ENCODE results near the gene CPNE4. TPM values are rescaled to one million over a fixed set of nuclear protein-coding genes. Genes with fewer than 3 reads are reported as not detected.

Gene CPNE4
- total RNA-seq, 2 experiments from 2014 or later = not detected

DNA sequence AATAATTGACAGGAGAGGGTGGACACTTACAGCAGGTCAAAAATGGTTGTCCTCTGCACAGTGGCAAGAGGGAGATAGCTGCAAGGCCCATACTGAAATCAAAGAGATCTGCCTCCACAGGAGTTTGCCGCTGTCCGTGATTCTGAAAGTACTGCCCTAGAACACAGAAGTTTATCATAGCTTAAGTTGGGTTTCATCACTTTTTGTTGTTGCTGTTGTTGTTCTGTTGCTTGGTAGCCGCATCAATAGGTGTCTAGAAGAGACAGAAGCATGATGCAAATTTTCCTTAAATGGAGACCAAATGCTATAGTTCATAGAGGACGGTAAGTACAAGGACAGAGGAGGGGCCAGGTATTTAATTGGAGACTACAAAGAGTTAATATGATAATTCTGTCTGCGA lies 412.1 kb downstream of the CPNE4 start:
- no peak overlapping the region for H3K4me3 Mint-ChIP-seq
- no peak for ATAC-seq
- TF ChIP-seq, protein P1, sequence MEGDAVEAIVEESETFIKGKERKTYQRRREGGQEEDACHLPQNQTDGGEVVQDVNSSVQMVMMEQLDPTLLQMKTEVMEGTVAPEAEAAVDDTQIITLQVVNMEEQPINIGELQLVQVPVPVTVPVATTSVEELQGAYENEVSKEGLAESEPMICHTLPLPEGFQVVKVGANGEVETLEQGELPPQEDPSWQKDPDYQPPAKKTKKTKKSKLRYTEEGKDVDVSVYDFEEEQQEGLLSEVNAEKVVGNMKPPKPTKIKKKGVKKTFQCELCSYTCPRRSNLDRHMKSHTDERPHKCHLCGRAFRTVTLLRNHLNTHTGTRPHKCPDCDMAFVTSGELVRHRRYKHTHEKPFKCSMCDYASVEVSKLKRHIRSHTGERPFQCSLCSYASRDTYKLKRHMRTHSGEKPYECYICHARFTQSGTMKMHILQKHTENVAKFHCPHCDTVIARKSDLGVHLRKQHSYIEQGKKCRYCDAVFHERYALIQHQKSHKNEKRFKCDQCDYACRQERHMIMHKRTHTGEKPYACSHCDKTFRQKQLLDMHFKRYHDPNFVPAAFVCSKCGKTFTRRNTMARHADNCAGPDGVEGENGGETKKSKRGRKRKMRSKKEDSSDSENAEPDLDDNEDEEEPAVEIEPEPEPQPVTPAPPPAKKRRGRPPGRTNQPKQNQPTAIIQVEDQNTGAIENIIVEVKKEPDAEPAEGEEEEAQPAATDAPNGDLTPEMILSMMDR (IDR thresholded peaks at IDR 0.05) = no peak
- ChIA-PET CTCF (no interaction called here), POLR2A (no interaction called here)
- H3K9me3 Mint-ChIP-seq = no peaks in the 10 kb centered on the region
- H3K36me3 Mint-ChIP-seq (ENCODE audit: low read depth) = no peaks in the 10 kb centered on the region
- no peaks in the 10 kb centered on the region for H3K4me1 Mint-ChIP-seq (ENCODE audit: low read depth)
- DNase-seq = no peak
- H3K27ac Mint-ChIP-seq = no peak overlapping the region
- peaks cover 9% of the 10 kb centered on the region for H3K27me3 Mint-ChIP-seq
- intact Hi-C loops (cut with micrococcal nuclease) = no loop called here

DNA sequence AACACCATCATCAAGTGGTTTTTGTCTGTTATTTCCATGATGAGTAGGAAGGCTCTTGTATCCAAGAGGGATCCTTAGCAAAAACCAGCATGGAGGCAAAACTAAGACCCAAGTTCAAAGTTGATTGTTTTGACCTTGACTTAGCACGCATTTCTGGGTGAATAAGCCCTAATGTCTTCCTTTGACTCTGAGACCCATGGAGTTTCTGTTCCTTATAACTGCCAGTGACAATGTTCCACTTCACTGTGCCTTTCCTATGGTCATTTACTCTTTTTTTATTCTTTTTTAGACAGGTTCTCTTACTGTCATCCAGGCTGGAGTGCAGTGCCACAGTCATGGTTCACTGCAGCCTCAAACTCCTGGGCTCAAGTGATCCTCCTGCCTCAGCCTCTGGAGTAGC lies 413.8 kb downstream of the CPNE4 start:
- ATAC-seq (no peak), DNase-seq (no peak)
- intact Hi-C loops (cut with micrococcal nuclease) = no loop called here
- no peaks in the 10 kb centered on the region for H3K4me1 Mint-ChIP-seq (ENCODE audit: low read depth)
- no peak overlapping the region for H3K27ac Mint-ChIP-seq
- CTCF ChIA-PET = no interaction called here
- H3K4me3 Mint-ChIP-seq = no peak overlapping the region
- POLR2A ChIA-PET = no interaction called here
- H3K27me3 Mint-ChIP-seq = peaks cover 14% of the 10 kb centered on the region
- no peaks in the 10 kb centered on the region for H3K9me3 Mint-ChIP-seq
- TF ChIP-seq, protein P1 (IDR thresholded peaks at IDR 0.05) = no peak
- no peaks in the 10 kb centered on the region for H3K36me3 Mint-ChIP-seq (ENCODE audit: low read depth)

DNA sequence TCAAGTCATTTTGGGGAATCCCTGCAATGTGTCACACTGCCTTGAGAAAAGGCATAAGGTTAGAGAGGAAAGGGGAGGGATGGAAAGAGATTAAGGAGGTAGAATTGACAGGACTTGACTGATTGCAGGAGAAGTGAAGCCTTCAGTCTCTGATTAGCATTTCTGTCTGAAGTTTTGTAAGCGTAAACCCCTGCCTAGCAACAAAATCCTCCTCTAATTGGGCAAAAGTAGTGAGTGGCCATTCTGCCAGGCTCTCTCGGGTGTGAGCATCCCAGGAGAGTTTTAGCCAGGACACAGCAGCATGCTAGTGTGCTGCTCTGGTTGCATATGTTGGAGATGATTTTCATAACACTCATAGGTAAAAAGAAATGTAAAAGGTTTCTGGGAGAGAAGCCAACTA lies 415.0 kb downstream of the CPNE4 start:
- Mint-ChIP-seq H3K36me3 (ENCODE audit: low read depth) (no peaks in the 10 kb centered on the region), H3K9me3 (no peaks in the 10 kb centered on the region), H3K27ac (no peak overlapping the region), H3K27me3 (peaks cover 14% of the 10 kb centered on the region), H3K4me3 (no peak overlapping the region), H3K4me1 (ENCODE audit: low read depth) (no peaks in the 10 kb centered on the region)
- no peak for ATAC-seq
- TF ChIP-seq, protein P1 (IDR thresholded peaks at IDR 0.05) = no peak
- CTCF ChIA-PET = no interaction called here
- DNase-seq = no peak
- intact Hi-C loops (cut with micrococcal nuclease) = no loop called here
- POLR2A ChIA-PET = no interaction called here

DNA sequence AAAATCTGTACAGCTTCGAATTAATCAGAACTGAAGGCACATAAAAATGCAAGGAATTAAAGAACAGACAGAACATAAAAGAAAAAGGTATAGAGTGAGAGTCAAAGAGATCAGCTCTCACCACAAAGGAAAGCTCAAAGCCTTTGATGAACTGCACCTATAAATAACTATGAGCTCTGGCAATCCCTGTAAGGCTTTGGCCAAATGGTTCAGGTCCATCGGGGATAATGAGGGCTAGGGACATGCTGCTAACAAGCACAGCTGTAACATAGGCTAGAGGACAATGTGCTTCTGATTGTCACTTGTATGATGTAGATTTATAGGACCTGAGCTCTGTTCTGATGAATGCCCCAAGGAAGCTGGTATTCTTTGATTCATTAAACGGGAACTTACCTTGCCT lies 418.1 kb downstream of the CPNE4 start:
- TF ChIP-seq, protein P1 (IDR thresholded peaks at IDR 0.05) = no peak
- Mint-ChIP-seq H3K27me3 (peaks cover 16% of the 10 kb centered on the region), H3K27ac (no peak overlapping the region), H3K9me3 (no peaks in the 10 kb centered on the region), H3K4me3 (no peak overlapping the region), H3K4me1 (ENCODE audit: low read depth) (no peaks in the 10 kb centered on the region), H3K36me3 (ENCODE audit: low read depth) (no peaks in the 10 kb centered on the region)
- intact Hi-C loops (cut with micrococcal nuclease) = no loop called here
- POLR2A ChIA-PET = no interaction called here
- no peak for DNase-seq
- no peak for ATAC-seq
- CTCF ChIA-PET = interaction anchor here (0.9 kb wide), 1 partner anchor 413 kb away, joined by 3 read pairs; no protein-coding TSS in a partner anchor

DNA sequence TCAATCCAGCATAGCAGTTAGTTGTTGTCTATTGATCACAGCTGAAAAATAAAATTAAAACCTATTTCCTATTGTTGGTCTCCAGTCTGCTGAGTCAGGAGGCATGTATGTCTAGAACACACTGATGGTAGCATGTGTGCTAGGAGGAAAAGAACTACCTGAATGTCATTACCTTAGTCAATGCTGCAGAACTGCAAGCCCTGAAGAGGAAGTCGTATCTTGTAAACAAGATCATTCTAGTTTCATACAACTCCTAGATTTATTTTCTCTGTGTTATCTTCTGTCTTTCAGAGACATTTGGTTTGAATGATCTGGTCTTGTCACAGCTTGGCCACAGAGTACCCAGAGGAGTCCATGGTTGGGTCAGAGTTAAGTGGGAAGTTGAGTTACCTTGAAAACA lies 422.1 kb downstream of the CPNE4 start:
- TF ChIP-seq, protein P1 (IDR thresholded peaks at IDR 0.05) = no peak
- no peaks in the 10 kb centered on the region for H3K36me3 Mint-ChIP-seq (ENCODE audit: low read depth)
- DNase-seq (no peak), ATAC-seq (no peak)
- H3K27me3 Mint-ChIP-seq = peaks cover 21% of the 10 kb centered on the region
- CTCF ChIA-PET = no interaction called here
- H3K27ac Mint-ChIP-seq = no peak overlapping the region
- intact Hi-C loops (cut with micrococcal nuclease) = no loop called here
- H3K4me3 Mint-ChIP-seq = no peak overlapping the region
- H3K4me1 Mint-ChIP-seq (ENCODE audit: low read depth) = no peaks in the 10 kb centered on the region
- POLR2A ChIA-PET = no interaction called here
- no peaks in the 10 kb centered on the region for H3K9me3 Mint-ChIP-seq

Measured in activated CD8-positive, alpha-beta T cell treated with anti-CD3 and anti-CD28 coated beads for 36 hours (primary cell).